HG03469 (cell line): Measurements from ENCODE around the gene TRIP13.
"Not testable (repeated sequence)": the region's sequence is repeated elsewhere in the genome, so short reads cannot be mapped to it uniquely, and the experiment has no call there.

Experiments
- ATAC-seq: cut with Tn5 transposase; IDR thresholded peaks from one replicate; pipeline ENCODE4 v1.9.1; 2021; ENCODE audit warnings: mild to moderate bottlenecking, moderate library complexity, moderate number of reproducible peaks; ENCODE audit not compliant: unreplicated experiment

The TRIP13 gene

DNA sequence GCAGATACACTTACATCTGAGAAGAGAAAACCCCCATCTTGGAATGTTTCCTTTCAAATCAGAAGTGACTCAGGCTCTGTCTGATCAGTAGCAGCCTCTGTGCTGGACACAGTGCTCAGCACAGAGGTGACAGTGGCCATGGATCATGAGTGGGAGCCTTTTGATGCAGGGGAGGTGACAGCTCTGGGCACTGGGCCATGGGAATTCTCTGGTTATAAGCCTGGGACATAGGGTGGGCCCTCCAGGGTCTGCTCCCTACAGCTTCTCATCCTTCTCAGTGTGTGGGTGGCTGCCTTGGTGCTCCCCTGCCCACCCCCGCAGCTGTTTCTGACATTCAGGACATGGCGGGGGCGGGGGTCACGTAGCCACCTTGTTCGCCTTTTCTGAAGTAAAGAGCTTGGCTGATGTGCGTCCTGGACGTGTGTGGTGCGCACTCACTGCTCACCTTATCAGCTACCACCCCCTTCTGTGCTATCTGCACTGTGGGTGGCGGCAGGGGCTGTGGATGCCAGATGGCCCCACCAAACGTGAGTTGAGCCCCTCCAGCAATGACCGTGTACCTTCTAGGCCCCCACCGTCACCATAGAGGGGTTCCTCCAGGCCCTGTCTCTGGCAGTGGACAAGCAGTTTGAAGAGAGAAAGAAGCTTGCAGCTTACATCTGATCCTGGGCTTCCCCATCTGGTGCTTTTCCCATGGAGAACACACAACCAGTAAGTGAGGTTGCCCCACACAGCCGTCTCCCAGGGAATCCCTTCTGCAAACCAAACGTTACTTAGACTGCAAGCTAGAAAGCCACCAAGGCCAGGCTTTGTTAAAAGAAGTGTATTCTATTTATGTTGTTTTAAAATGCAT is 24.0 kb downstream of the TRIP13 start:
- ATAC-seq, result no peak

DNA sequence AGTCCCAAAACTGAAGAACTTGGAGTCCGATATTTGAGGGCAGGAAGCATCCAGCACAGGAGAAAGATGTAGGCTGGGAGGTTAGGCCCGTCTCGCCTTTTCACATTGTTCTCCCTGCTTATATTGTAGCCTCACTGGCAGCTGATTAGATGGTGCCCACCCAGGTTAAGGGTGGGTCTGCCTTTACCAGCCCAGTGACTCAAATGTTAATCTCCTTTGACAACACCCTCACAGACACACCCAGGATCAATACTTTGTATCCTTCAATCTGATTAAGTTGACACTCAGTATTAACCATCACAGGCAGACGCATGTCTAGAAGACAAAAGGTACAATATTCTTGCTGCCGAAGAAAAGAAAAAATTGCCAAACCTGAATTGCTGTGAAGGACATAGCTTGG is 26.0 kb downstream of the TRIP13 start:
- not testable (repeated sequence) for ATAC-seq

DNA sequence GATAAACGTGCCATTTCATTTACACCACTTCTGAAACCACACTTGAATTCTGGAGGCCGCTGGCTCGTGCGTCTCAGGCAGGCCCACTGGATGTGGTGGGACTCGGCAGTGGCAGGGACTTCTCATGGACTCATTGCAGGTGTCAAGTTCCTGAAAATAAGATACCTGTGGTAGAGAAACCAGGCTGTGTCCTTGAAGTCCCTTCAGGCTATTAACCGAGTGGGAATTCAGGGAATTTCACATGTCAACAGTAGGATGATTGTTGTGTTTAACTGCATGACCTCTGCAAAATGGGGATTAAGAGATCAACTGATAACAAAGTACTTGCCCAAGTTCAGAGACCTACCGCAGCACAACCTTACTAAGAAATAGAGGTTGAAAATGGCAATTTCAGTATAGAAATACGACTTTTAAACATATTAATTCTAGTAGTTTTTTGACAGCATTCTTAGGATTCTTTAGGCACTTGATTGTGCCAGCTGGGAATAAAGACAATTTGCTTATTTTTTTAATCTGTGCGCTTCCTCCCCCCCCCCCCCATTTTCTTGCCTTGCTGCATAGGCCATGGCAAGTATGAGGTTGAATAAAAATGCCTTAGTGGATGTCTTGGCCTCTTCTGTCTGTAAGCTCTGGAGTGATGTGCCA is 26.8 kb downstream of the TRIP13 start:
- ATAC-seq, result no peak

DNA sequence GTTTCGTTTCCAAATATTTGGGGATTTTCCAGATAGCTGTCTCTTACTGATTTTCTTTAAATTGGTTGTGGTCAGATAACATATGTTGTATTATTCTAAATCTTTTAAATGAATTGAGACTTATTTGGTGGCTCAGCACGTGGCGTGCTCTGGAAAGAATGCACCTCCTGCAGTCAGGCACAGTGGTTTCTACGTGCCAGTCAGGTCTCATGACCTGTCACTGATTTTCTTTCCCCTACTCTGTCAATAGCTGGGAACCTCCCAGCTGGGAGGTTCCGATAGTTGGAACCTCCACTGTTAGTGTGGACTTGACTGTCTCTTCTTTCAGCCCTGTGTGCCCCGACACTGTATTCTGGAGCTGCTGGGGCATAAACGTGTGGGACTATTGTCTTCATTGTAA is 27.6 kb downstream of the TRIP13 start:
- ATAC-seq, result no peak

DNA sequence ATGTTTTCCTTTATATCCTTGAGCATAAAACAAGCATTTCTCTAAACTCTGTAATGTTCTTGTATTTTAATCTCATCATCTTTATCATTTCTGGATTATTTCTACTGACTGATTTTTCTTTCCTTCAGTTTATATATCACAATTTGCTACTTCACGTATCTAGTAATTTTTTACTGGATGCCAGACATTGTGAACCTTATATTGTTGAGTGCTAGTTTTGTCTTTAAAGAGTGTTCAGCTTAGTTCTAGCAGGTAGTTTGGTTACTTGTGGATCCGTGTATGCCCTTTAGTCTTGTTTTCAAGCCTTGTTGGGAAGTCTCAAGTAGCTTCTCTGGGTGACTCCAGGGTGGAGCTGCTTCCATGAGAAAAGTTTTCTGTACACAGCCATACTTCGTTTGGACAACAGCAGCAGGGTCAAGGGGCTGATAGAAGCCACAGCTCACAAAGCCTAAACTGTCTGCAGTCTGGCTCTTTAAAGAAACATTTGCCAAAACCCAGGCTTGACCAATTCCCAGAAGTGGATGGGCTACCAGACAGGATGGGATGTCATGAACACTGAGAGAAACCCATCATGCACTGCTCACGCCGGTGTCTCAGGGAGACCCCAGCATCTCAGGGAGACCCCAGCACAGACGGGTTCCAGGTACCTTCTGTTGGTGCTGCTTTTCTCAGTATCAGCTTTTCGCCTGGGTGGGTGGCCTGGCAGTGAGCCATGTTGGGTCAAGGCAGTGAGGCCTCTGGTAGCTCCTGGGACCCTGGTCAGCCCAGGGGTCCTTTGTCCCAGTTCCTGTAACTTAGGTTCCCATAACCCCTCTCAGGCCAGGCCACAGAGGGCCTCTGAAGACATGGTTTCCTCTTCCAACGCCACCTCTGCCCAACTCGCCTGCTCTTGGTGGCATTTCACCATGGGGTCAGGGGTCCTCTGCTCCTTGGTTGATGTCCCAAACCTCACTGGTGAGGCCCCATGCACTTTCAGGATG is 29.1 kb downstream of the TRIP13 start:
- no peak for ATAC-seq

DNA sequence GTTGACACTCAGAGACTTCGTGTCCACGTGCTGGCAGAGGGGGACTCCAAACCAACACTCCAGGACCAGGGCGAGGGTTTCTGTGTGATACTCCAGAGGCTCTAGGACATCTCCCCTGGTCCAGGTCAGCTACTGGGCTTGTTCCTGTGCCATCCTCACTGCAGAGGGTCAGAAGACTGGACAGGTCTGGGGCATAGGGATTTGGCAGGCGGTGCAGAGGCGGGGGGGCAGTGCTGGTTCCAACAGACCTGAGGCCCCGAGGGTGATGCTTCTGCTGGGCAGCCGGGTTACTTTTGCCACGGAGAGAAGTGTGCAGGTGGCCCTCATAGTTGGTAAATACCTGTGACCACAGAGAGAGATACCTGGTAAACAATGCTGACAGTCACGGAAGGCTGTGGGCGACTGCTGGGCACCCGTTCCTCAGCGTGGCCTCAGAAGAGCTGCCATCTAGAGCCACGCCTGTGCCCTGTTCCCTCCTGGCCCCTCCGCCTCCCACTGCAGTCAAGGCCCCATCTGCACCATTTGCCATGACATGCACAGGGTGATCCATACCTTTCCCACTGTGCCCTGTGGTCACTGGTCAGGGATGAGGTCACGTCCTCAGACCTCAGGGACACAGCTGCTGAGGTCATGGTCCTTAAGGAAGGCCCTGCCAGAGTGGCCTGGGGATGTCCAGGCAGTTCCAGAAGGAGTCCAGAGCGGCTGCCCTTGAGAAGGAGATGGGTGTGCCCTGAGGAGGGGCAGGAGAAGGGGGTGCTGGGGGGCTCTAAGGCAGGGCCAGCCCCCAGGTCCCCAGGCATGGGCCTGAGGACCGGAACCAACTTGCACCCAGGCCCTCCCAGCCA is 30.0 kb downstream of the TRIP13 start:
- no peak for ATAC-seq

DNA sequence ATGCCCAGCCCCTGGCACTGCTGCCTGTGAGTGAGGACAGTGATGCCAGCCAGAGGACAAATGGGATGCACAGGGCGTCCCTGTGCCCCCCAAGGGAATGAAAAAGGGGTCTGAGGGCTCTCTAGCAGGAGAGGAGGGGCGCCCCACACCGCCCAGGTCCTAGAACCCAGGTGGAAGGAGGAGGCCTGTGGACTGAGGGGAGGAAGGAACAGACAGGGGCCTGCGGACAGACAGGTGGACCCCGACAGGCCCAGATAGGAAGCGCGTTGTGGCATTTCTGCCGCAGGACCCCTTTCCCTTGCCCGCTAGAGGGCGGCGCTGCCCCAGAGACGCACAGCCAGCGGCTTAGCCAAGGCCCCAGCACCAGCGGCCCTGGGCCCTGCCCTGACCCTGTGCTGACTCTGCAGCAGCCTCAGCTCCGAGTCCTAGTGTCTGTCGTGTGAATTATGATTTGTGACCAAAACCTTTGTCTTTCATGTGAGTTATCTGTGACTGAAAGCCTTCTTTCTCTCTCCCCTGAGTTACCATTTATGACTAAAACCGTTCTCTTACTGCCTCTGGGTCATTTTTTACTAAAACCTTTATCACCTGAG is 30.7 kb downstream of the TRIP13 start:
- ATAC-seq, result no peak

DNA sequence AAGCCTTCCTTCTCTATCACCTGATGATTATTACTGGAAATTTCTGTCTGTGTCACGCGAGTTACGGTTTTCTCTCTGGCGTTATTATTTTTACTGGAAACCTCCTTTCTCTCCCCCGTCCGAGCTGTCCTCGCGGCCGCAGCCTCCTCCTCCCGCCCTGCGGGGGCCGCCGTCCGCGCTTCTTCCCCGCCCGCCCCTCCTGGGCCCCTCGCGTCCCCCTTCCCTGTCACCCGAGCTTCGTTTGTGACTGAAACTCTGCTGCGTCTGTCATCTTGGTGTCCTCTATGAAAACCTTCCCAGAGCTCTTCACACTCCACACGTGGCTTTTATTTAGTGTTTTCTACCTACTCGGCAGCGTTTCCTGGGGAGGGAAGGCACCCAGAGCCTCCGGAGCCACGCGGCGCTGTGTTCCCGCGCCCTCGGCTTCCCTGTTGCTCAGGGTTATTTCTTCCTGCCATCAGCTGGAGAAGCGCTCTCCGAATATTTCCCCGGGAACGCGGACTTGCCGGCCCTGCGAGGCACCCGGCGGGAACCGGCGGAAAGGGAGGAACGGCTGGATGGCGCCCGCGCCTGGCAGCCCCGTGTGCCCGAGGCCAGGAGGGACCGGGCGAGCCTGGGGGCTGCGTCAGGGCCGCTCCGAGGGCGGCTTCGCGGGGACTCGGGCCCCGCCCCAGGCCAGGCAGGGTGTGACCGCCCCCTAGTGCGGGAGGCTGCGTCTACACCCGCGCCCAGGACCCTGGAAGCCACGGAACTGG is 33.9 kb downstream of the TRIP13 start:
- no peak for ATAC-seq

DNA sequence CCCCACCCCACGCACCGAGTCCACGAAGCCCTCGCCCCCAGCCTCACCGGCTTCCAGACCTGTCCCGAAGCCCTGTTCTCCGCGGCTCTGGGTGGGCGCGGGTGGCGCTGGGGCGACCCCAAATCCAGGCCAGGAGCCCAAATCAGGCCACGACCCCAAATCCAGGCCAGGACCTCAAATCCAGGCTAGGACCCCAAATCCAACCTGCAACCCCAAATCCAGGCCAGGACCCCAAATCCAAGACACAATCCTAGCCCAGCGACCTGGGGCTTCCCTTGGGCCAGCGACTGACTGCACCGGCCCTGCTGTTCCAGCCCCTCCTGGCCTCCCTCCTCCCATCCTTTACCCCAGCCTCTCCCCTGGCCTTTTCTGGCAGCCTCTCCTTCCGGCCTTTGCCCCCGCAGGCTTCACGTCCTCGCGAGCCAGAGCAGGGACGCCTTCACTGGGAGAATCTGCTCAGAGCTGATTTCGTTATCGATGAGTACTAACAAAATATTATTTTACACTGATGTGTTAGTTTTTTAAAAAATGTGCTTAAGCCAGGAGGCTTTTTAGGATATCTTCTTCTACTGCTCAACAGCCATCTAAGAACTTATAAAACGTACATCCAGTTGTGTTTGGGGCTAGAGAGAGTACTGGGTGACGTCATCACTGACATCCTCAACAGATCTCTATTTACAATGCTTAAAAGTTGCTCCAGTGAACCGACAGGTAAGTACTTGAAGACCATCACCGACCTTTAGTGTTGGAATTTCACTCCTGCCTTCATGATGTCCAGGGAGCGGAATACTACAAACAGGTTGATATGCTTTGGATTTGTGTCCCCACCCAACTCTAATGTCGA is 34.7 kb downstream of the TRIP13 start:
- ATAC-seq, result no peak

DNA sequence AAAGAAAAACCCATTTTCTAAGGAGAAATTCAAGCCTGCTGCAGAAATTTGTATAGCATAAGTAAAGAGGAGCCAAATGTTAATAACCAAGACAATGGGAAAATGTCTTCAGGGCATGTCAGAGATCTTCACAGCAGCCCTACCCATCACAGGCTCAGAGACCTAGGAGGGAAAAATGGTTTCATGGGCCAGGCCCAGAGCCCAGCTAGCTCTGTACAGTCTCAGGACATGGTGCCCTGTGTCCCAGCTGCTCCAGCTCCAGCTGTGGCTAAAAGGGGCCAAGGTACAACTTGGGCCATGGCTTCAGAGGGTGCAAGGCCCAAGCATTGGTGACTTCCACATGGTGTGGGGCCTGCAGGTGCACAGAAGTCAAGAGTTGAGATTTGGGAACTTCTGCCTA is 36.5 kb downstream of the TRIP13 start:
- ATAC-seq, result not testable (repeated sequence)

DNA sequence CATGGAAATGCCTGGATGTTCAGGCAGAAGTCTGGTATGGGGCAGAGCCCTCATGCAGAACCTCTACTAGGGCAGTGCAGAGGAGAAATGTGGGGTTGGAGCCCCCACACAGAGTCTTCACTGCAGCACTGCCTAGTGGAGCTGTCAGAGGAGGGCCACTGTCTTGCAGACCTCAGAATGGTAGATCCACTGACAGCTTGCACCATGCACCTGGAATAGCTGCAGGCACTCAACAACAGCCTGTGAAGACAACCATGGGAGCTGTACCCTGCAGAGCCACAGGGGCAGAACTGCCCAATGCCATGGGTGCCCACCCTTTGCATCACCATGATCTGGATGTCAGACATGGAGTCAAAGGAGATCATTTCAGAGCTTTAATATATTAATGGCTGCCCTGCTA is 36.9 kb downstream of the TRIP13 start:
- ATAC-seq, result no peak

DNA sequence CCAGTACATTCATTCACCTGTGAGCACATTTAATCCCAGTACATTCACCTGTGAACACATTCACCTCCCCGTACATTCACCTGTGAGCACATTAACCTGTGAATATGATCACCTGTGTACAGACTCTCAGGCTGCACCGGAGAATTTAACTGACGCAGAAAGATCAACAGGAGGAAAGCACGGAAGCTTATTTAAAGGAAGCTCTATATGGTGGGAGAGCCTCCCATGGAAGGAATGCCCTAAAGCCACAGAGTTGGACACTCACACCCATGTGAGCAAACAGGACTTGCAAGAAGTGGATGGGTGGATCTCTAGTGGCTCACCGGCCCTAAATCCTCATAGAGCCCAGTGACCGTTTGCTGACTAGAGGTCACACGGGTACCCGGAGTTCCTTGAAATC is 38.2 kb downstream of the TRIP13 start:
- no peak for ATAC-seq

DNA sequence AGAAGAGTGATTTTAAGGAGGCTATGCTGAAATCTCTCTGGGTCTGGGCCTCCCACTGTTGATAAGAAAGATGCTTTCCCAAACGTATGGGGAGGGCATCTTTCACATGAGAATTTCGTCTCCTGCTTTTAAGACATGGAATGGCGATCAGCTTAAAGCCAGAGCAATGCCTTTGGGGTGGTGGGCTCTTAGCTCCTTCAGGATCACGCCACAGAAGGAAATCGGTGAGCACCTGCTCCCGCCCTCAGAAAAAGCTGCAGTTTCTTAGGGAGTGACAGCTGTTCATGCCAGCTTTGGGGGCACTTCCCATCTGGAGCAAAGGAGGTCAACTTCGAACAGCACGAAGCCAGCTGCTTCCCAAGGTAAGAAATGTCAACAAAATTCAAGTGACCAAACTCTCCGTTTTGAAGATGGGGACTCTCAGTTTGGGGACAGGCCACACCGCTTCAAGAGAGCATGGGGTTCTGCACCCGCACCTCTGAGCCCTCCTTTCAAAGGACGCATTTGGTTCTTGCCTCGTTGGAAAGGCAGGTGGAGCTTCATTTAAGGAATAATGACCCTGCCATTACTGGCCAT is 39.0 kb downstream of the TRIP13 start:
- no peak for ATAC-seq

DNA sequence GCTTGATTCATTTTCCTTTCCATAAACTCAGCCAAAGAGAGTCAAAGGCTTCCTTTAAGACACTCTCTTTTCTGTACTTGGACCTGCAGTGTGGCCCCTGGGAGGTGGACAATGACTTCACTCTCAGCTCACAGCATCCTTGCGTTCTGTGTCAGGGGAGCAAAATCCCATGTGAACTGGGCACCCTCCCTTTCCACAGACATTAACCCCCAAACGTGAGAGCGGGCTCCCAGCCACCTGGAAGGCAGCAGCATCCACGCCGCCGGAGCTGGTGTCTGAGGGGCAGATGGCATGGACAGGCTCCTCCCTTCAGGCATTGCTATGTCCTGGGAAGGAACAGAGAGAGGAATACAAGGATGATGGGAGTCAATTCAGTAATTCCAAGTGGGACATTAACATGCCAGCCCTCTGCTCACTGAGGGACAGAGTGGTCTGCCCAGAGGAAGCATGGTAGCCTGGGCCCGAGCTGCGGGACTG is 39.5 kb downstream of the TRIP13 start:
- no peak for ATAC-seq

DNA sequence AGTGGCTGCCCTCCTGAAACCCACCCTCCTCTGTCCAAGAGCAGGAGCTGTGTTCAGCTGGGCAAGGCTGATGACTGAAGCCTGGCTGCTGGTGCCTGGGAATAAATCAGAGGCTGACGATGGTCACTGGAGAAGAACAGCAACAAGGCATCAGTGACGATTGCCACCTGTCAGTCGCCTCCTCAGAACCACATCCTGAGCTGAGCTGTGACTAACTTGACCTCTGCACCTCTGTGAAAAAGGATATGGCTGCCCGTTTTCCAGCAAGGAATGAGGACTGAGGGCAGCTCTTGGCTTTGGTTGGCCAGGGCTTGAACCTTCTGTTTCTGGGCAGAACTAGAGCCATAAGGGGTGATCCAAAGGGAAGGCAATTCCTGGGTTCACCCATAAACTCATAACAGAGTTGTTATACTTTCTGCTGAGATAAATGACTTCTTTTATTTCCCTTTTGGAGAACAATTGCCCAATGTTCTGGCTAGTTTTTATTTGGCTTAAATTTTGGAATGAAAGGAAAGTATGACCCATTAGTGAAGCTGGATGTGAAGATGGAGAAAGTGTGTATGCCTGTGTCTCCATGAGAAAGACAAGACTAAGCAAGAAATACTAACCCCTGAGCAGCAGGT is 40.1 kb downstream of the TRIP13 start:
- no peak for ATAC-seq

DNA sequence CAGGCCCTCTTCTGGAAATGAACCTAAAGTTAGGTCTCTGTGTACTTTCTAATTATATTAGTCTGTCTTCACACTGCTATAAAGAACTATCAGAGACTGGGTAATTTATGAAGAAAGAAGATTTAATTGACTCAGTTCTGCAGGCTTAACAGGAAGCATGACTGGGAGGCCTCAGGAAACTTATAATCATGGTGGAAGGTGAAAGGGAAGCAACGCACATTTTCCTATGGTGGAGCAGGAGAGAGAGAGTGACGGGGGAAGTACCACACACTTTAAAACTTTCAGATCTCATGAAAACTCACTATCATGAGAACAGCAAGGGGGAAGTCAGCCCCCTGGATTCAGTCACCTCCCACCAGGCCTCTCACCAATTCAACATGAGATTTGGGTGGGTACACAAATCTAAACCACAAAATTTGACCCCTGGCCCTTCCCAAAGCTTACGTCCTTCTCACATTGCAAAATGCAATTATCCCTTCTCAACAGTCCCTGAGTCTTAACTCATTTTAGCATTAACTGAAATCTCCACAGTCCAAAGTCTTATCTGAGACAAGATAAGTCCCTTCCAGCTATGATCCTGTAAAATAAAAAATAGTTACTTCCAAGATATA is 40.7 kb downstream of the TRIP13 start:
- ATAC-seq, result no peak

DNA sequence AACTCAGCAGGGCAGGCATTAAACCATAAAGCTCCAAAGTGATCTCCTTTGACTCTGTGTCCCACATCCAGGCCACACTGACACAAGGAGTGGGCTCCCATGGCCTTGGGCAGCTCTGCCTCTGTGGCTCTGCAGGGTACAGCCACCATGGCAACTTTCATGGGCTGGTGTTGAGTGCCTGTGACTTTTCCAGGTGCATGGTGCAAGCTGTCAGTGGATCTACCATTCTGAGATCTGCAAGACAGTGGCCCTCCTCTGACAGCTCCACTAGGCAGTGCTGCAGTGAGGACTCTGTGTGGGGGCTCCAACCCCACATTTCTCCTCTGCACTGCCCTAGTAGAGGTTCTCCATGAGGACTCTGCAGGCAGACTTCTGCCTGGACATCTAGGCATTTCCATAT is 41.3 kb downstream of the TRIP13 start:
- ATAC-seq, result not testable (repeated sequence)
